ENCODE data around the gene VAMP5.

Gene VAMP5

DNA sequence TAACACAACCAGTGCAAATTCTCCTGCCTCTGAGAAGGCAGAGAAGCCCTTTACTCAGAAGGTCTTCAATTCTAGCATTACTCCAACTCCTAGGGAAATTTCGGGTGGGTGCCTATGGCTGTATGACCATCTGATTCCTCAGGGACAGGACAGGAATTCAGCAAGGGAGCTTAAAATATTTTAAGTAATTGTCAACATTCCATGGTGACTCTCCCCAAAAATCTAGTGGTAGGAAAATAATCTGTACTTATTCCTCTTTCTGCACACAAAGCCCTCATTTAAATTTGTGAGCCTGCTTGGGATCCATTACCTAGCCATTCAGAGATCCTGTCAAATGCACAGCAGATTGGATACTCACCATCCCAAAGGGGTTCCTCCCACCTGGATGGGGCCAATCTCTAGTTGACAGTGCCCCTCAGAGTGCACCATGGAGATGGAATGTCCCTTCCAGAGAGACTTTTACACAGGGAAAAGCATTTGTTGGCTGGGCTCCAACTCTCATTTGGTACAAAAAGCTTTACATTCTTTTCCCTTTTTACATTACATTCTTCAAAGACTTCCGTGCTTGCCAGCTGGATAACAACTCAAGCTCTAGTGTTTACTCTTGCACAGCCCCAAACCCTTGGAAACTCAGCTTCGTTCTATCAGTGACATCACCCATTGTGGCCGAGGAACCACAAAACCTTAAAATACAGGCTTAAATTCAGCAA is 21.3 kb downstream of the VAMP5 start:
- TF ChIP-seq L3MBTL2 (conservative IDR thresholded peaks at IDR 0.05) (no peak), SP1 (IDR thresholded peaks at IDR 0.05) (no peak), NFRKB (IDR thresholded peaks at IDR 0.05) (no peak), TARDBP (IDR thresholded peaks at IDR 0.05) (no peak), HDGF (IDR thresholded peaks at IDR 0.05; ENCODE audit: borderline replicate concordance) (no peak), LEF1 (IDR thresholded peaks at IDR 0.05; ENCODE audit: borderline replicate concordance) (no peak), FOXM1 (IDR thresholded peaks at IDR 0.05; ENCODE audit: borderline replicate concordance) (no peak), ARNT (IDR thresholded peaks at IDR 0.05) (no peak), ELF4 (IDR thresholded peaks at IDR 0.05) (no peak), CTBP1 (IDR thresholded peaks at IDR 0.05; ENCODE audit: borderline replicate concordance) (no peak), FOXA1 (IDR thresholded peaks at IDR 0.05) (no peak), FOXK2 (IDR thresholded peaks at IDR 0.05) (no peak)
- TF ChIP-seq, protein P1, sequence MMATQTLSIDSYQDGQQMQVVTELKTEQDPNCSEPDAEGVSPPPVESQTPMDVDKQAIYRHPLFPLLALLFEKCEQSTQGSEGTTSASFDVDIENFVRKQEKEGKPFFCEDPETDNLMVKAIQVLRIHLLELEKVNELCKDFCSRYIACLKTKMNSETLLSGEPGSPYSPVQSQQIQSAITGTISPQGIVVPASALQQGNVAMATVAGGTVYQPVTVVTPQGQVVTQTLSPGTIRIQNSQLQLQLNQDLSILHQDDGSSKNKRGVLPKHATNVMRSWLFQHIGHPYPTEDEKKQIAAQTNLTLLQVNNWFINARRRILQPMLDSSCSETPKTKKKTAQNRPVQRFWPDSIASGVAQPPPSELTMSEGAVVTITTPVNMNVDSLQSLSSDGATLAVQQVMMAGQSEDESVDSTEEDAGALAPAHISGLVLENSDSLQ (IDR thresholded peaks at IDR 0.05): no peak
- no peak for DNase-seq (ENCODE audit: extremely low spot score)
- ChIA-PET POLR2A (interaction anchor here (0.9 to 3.5 kb wide), 2 partner anchors 10 to 28 kb away, joined by 3 to 20 read pairs; partner anchors contain the start of genes RNF181 and VAMP8), CTCF (interaction anchor here (0.7 kb wide), 1 partner anchor 116 kb away, joined by 3 read pairs; no protein-coding TSS in a partner anchor)

DNA sequence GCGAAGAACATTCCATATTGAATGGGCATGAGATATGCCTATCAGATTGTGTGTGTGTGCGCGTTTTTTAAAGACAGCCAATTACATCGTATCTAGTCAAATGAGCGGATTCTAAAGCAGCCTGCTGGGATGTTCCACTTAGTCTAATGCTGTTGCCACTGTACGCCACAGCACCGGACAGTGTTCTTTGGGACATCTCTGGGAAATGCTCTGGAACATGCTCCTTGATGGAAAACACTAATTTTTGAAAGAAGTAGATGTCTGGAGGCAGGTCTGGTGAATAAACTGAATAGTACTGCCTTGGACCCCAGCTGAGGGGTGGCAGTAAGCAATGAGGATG is 21.9 kb downstream of the VAMP5 start:
- CTCF ChIA-PET: interaction anchor here (0.7 kb wide), 1 partner anchor 115 kb away, joined by 3 read pairs; no protein-coding TSS in a partner anchor

GRCh38 chr2:85607268-85608215 is 23.3 kb downstream of the VAMP5 start:
- POLR2A ChIA-PET: interaction anchor here (0.8 to 3.5 kb wide), 2 partner anchors 8 to 12 kb away, joined by 3 to 20 read pairs; partner anchors contain the start of genes RNF181 and USP39
- CTCF ChIA-PET: no interaction called here
- TF ChIP-seq LEF1 (IDR thresholded peaks at IDR 0.05; ENCODE audit: borderline replicate concordance) (no peak), HDGF (IDR thresholded peaks at IDR 0.05; ENCODE audit: borderline replicate concordance) (no peak), SP1 (IDR thresholded peaks at IDR 0.05) (no peak), FOXM1 (IDR thresholded peaks at IDR 0.05; ENCODE audit: borderline replicate concordance) (no peak), ARNT (IDR thresholded peaks at IDR 0.05) (no peak), CTBP1 (IDR thresholded peaks at IDR 0.05; ENCODE audit: borderline replicate concordance) (no peak), SUZ12 (IDR thresholded peaks at IDR 0.05) (no peak), ELF4 (IDR thresholded peaks at IDR 0.05) (no peak), FOXK2 (IDR thresholded peaks at IDR 0.05) (no peak), TARDBP (IDR thresholded peaks at IDR 0.05) (no peak), L3MBTL2 (conservative IDR thresholded peaks at IDR 0.05) (no peak), BHLHE40 (IDR thresholded peaks at IDR 0.05; ENCODE audit: borderline replicate concordance) (no peak)
- TF ChIP-seq, protein P1 (IDR thresholded peaks at IDR 0.05): no peak
- DNase-seq (ENCODE audit: extremely low spot score): no peak

More for the DNA sequence above, 21.9 kb downstream of the VAMP5 start:
- POLR2A ChIA-PET: interaction anchor here (0.9 to 3.5 kb wide), 2 partner anchors 11 to 28 kb away, joined by 3 to 20 read pairs; partner anchors contain the start of genes RNF181 and VAMP8
- DNase-seq (ENCODE audit: extremely low spot score): no peak
- TF ChIP-seq NFRKB (IDR thresholded peaks at IDR 0.05): no peak
- no peak for TF ChIP-seq FOXA1 (IDR thresholded peaks at IDR 0.05)
- TF ChIP-seq FOXM1 (IDR thresholded peaks at IDR 0.05; ENCODE audit: borderline replicate concordance): no peak
- TF ChIP-seq ZNF384 (IDR thresholded peaks at IDR 0.05): no peak
- no peak for TF ChIP-seq ARNT (IDR thresholded peaks at IDR 0.05)
- TF ChIP-seq SUZ12 (IDR thresholded peaks at IDR 0.05): no peak
- TF ChIP-seq ELF4 (IDR thresholded peaks at IDR 0.05): no peak
- TF ChIP-seq CTBP1 (IDR thresholded peaks at IDR 0.05; ENCODE audit: borderline replicate concordance): no peak
- TF ChIP-seq TARDBP (IDR thresholded peaks at IDR 0.05): no peak
- no peak for TF ChIP-seq BHLHE40 (IDR thresholded peaks at IDR 0.05; ENCODE audit: borderline replicate concordance)
- TF ChIP-seq FOXK2 (IDR thresholded peaks at IDR 0.05): no peak
- TF ChIP-seq, protein P1 (IDR thresholded peaks at IDR 0.05): no peak
- TF ChIP-seq LEF1 (IDR thresholded peaks at IDR 0.05; ENCODE audit: borderline replicate concordance): no peak
- no peak for TF ChIP-seq L3MBTL2 (conservative IDR thresholded peaks at IDR 0.05)
- TF ChIP-seq HDGF (IDR thresholded peaks at IDR 0.05; ENCODE audit: borderline replicate concordance): no peak
- TF ChIP-seq SP1 (IDR thresholded peaks at IDR 0.05): no peak

- no peak for TF ChIP-seq BHLHE40 (IDR thresholded peaks at IDR 0.05; ENCODE audit: borderline replicate concordance)
- TF ChIP-seq ARNT (IDR thresholded peaks at IDR 0.05): no peak
- TF ChIP-seq CTBP1 (IDR thresholded peaks at IDR 0.05; ENCODE audit: borderline replicate concordance): no peak
- TF ChIP-seq ELF4 (IDR thresholded peaks at IDR 0.05): no peak
- TF ChIP-seq, protein P1 (IDR thresholded peaks at IDR 0.05): no peak
- no peak for TF ChIP-seq FOXK2 (IDR thresholded peaks at IDR 0.05)
- TF ChIP-seq HDGF (IDR thresholded peaks at IDR 0.05; ENCODE audit: borderline replicate concordance): no peak
- no peak for TF ChIP-seq L3MBTL2 (conservative IDR thresholded peaks at IDR 0.05)
- TF ChIP-seq SP1 (IDR thresholded peaks at IDR 0.05): no peak
- TF ChIP-seq NFRKB (IDR thresholded peaks at IDR 0.05): no peak
- no peak for TF ChIP-seq TARDBP (IDR thresholded peaks at IDR 0.05)
- TF ChIP-seq SUZ12 (IDR thresholded peaks at IDR 0.05): no peak
- no peak for TF ChIP-seq FOXA1 (IDR thresholded peaks at IDR 0.05)
- no peak for TF ChIP-seq FOXM1 (IDR thresholded peaks at IDR 0.05; ENCODE audit: borderline replicate concordance)
- no peak for TF ChIP-seq LEF1 (IDR thresholded peaks at IDR 0.05; ENCODE audit: borderline replicate concordance)
- no peak for TF ChIP-seq ZNF384 (IDR thresholded peaks at IDR 0.05)
- CTCF ChIA-PET: interaction anchor here (0.6 to 1.0 kb wide), 2 partner anchors 15 to 980 kb away, joined by 3 to 4 read pairs; partner anchors contain the start of gene RNF181
- peak; percentile 28 for DNase-seq (ENCODE audit: extremely low spot score)
- POLR2A ChIA-PET: interaction anchor here (0.6 to 1.5 kb wide), 23 partner anchors 10 to 334 kb away, joined by 3 to 30 read pairs (median 4); partner anchors contain the start of genes GGCX, MAT2A, RNF181 and SH2D6
Measured at GRCh38 chr2:85611217-85611704, 27.0 kb downstream of the VAMP5 start.

Measured in HEK293T (cell line).